Upper lobe of left lung (tissue), 6 donors: ENCODE results near the gene HKDC1. TPM values are rescaled to one million over a fixed set of nuclear protein-coding genes. Genes with fewer than 3 reads are reported as not detected.

ENCODE experiments used
- ATAC-seq, 2 donors: fragments of 200-7000 bp; cut with Tn5 transposase; one replicate each; pipeline ENCODE4 v1.9.1; 2022; ENCODE audit warnings: mild to moderate bottlenecking in 2 of 2, moderate library complexity in 2 of 2; ENCODE audit not compliant: low FRiP score in 2 of 2
- DNase-seq, 2 donors: peaks; one replicate each; pipeline ENCODE4 v3.0.0-alpha.2; 2019 to 2020
- H3K27ac ChIP-seq, 4 donors: fragments of 200-600 bp; sonication (generic); one replicate each; pipeline ENCODE4 v1.5.1; 2016 to 2019
- H3K27me3 ChIP-seq, 4 donors: fragments of 200-600 bp; sonication (generic); one replicate each; pipeline ENCODE4 v1.5.1; 2017 to 2019
- H3K36me3 ChIP-seq, 4 donors: fragments of 200-600 bp; sonication (generic); one replicate each; pipeline ENCODE4 v1.5.1; 2016 to 2019
- H3K4me1 ChIP-seq, 4 donors: fragments of 200-600 bp; sonication (generic); one replicate each; pipeline ENCODE4 v1.5.1; 2018 to 2019
- H3K4me3 ChIP-seq, 4 donors: fragments of 200-600 bp; sonication (generic); one replicate each; pipeline ENCODE4 v1.5.1; 2017 to 2019; ENCODE audit warnings: mild to moderate bottlenecking in 2 of 4, moderate library complexity in 1 of 4
- H3K9me3 ChIP-seq, 4 donors: fragments of 200-600 bp; sonication (generic); one replicate each; pipeline ENCODE4 v1.5.1; 2018 to 2019
- EP300 ChIP-seq, 4 donors: sonication (generic); formaldehyde crosslinking; IDR thresholded peaks; one replicate each; pipeline ENCODE4 v1.5.1; 2017; ENCODE audit warnings: antibody characterized with exemption in 4 of 4, control low read depth in 2 of 4
- POLR2A ChIP-seq, 4 donors: fragments of 450-650 bp; IDR thresholded peaks; one replicate each; pipeline ENCODE4 v1.5.1; 2016 to 2017; ENCODE audit warnings: antibody characterized with exemption in 4 of 4, mild to moderate bottlenecking in 2 of 4
- POLR2AphosphoS5 ChIP-seq, 2 donors: sonication (generic); formaldehyde crosslinking; IDR thresholded peaks; one replicate each; pipeline ENCODE4 v1.5.1; 2017; ENCODE audit warnings: antibody characterized with exemption in 2 of 2
- WGBS, 2 donors: methylation state at CpG; one replicate each; pipeline ENCODE4 v1.1.5; 2017 to 2018; 5-methylcytosine and 5-hydroxymethylcytosine counted together
- total RNA-seq, 6 donors: library from RNA; depleted of rRNA in 4 of 6; stranded (reverse); fragments of >200 nt in 4 of 6; gene quantifications; one replicate each; pipeline versions ENCODE4 v1.1.0 to v1.2.1, GENCODE V29; 2016 to 2021
- TF ChIP-seq, protein P1 (sequence below), 6 experiments: fragments of 450-650 bp in 4 of 6; fragments of 200-600 bp in 2 of 6; sonication (generic) in 2 of 6; IDR thresholded peaks; one replicate each; pipeline ENCODE4 v1.5.1; 2016 to 2019; ENCODE audit warnings: antibody characterized with exemption in 6 of 6
- donor health status: DM: no; HTN: no; CAD: no; lungs with moderate emphysema.
- donor health status: DM: no; HTN: yes; CAD: no; lungs with severe emphysema.

The HKDC1 gene
- total RNA-seq, 6 donors from 2014 or later: 3.2 to 12.6 (median 7.5) TPM

DNA sequence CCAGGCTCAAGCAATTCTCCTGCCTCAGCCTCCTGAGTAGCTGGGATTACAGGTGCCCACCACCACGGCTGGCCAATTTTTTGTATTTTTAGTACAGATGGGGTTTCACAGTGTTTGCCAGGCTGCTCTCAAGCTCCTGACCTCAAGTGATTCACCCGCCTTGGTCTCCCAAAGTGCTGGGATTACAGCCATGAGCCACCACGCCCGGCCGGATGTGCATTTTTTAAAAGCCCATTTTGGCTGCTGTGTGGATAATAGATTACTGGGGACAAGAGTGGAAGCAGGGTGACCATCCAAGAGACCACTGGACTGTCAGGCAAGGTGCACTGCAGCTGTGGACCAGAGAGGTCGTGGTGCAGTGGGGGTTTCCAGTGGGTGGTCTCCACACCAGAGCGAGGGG, 21.4 kb downstream of the HKDC1 start:
- no peaks in the 10 kb centered on the region for H3K27me3 ChIP-seq
- no peak overlapping the region for H3K4me3 ChIP-seq
- ATAC-seq (no peak), DNase-seq (no peak)
- H3K9me3 ChIP-seq: no peaks in the 10 kb centered on the region
- peaks cover 0 to 12% (median 5%) of the 10 kb centered on the region in 4 donors for H3K4me1 ChIP-seq
- TF ChIP-seq EP300 (IDR thresholded peaks at IDR 0.05) (no peak), POLR2A (IDR thresholded peaks at IDR 0.05) (no peak), POLR2AphosphoS5 (IDR thresholded peaks at IDR 0.05) (no peak)
- TF ChIP-seq, protein P1, sequence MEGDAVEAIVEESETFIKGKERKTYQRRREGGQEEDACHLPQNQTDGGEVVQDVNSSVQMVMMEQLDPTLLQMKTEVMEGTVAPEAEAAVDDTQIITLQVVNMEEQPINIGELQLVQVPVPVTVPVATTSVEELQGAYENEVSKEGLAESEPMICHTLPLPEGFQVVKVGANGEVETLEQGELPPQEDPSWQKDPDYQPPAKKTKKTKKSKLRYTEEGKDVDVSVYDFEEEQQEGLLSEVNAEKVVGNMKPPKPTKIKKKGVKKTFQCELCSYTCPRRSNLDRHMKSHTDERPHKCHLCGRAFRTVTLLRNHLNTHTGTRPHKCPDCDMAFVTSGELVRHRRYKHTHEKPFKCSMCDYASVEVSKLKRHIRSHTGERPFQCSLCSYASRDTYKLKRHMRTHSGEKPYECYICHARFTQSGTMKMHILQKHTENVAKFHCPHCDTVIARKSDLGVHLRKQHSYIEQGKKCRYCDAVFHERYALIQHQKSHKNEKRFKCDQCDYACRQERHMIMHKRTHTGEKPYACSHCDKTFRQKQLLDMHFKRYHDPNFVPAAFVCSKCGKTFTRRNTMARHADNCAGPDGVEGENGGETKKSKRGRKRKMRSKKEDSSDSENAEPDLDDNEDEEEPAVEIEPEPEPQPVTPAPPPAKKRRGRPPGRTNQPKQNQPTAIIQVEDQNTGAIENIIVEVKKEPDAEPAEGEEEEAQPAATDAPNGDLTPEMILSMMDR (IDR thresholded peaks at IDR 0.05): no peak
- no peaks in the 10 kb centered on the region for H3K36me3 ChIP-seq
- no peak overlapping the region for H3K27ac ChIP-seq
- WGBS, 2 donors: 87 to 95% methylated on average over 7 of the region's 7 CpGs

- WGBS, 2 donors: 85 to 90% methylated on average over 11 of the region's 11 CpGs
These were observed 22.1 kb downstream of the HKDC1 start for GRCh38 chr10:69242040-69242851.

GRCh38 chr10:69242852-69243212, 22.7 kb downstream of the HKDC1 start:
- H3K4me3 ChIP-seq: no peak overlapping the region
- TF ChIP-seq, protein P1 (IDR thresholded peaks at IDR 0.05): no peak
- TF ChIP-seq POLR2AphosphoS5 (IDR thresholded peaks at IDR 0.05) (no peak), EP300 (IDR thresholded peaks at IDR 0.05) (no peak), POLR2A (IDR thresholded peaks at IDR 0.05) (no peak)
- no peaks in the 10 kb centered on the region for H3K27me3 ChIP-seq
- H3K27ac ChIP-seq: no peak overlapping the region
- 77 to 88% methylated on average over 5 of the region's 5 CpGs for WGBS, 2 donors
- ATAC-seq (no peak), DNase-seq (no peak)
- H3K36me3 ChIP-seq: no peaks in the 10 kb centered on the region
- no peaks in the 10 kb centered on the region for H3K9me3 ChIP-seq
- peaks cover 0 to 10% (median 5%) of the 10 kb centered on the region in 4 donors for H3K4me1 ChIP-seq

More at GRCh38 chr10:69242040-69242851, 22.1 kb downstream of the HKDC1 start:
- Histone ChIP-seq H3K4me3 (no peak overlapping the region), H3K4me1 (peaks cover 0 to 12% (median 5%) of the 10 kb centered on the region in 4 donors), H3K9me3 (no peaks in the 10 kb centered on the region), H3K27me3 (no peaks in the 10 kb centered on the region), H3K27ac (no peak overlapping the region), H3K36me3 (no peaks in the 10 kb centered on the region)
- ATAC-seq (no peak), DNase-seq (no peak)
- no peak for TF ChIP-seq POLR2A (IDR thresholded peaks at IDR 0.05)
- TF ChIP-seq, protein P1 (IDR thresholded peaks at IDR 0.05): no peak
- no peak for TF ChIP-seq EP300 (IDR thresholded peaks at IDR 0.05)
- no peak for TF ChIP-seq POLR2AphosphoS5 (IDR thresholded peaks at IDR 0.05)

GRCh38 chr10:69243817-69244216, 23.7 kb downstream of the HKDC1 start:
- WGBS, 2 donors: 91% methylated on average over 10 of the region's 10 CpGs
- Histone ChIP-seq H3K4me3 (no peak overlapping the region), H3K36me3 (no peaks in the 10 kb centered on the region), H3K9me3 (no peaks in the 10 kb centered on the region), H3K27ac (no peak overlapping the region), H3K27me3 (no peaks in the 10 kb centered on the region), H3K4me1 (peaks cover 0 to 10% (median 5%) of the 10 kb centered on the region in 4 donors)
- TF ChIP-seq, protein P1 (IDR thresholded peaks at IDR 0.05): no peak
- no peak for TF ChIP-seq POLR2A (IDR thresholded peaks at IDR 0.05)
- no peak for TF ChIP-seq EP300 (IDR thresholded peaks at IDR 0.05)
- TF ChIP-seq POLR2AphosphoS5 (IDR thresholded peaks at IDR 0.05): no peak
- DNase-seq (no peak), ATAC-seq (no peak)

DNA sequence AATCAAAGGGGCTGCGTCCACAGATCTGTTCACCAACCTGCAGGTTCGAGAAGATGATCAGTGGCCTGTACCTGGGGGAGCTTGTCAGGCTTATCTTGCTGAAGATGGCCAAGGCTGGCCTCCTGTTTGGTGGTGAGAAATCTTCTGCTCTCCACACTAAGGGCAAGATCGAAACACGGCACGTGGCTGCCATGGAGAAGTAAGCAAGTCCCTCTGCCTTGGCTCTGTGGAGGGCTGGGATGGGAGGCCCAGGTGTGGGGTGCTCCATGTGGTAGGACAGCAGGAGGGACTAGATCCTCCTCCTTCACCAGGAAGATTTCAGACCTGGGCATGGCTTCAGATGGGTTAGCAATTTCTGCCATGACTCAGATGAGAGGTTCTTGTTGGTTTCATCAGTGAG, 25.9 kb downstream of the HKDC1 start:
- Histone ChIP-seq H3K4me1 (no peaks in the 10 kb centered on the region), H3K4me3 (no peak overlapping the region), H3K27ac (no peak overlapping the region), H3K9me3 (no peaks in the 10 kb centered on the region), H3K36me3 (no peaks in the 10 kb centered on the region), H3K27me3 (no peaks in the 10 kb centered on the region)
- TF ChIP-seq POLR2AphosphoS5 (IDR thresholded peaks at IDR 0.05) (no peak), POLR2A (IDR thresholded peaks at IDR 0.05) (no peak), EP300 (IDR thresholded peaks at IDR 0.05) (no peak)
- TF ChIP-seq, protein P1 (IDR thresholded peaks at IDR 0.05): no peak
- no peak for DNase-seq
- ATAC-seq: no peak
- WGBS, 2 donors: 90 to 92% methylated on average over 3 to 5 of the region's 5 CpGs
